K562 (cell line): ENCODE results near the gene TMEM95. TPM values are rescaled to one million over a fixed set of nuclear protein-coding genes. Genes with fewer than 3 reads are reported as not detected.

Source experiments
- ARNT ChIP-seq, 2 experiments: fragments of 450-650 bp; IDR thresholded peaks; 2 replicates each; pipeline ENCODE4 v1.6.1; 2016; ENCODE audit warnings: mild to moderate bottlenecking in 1 of 2
- CXXC5 ChIP-seq: fragments of 250-450 bp; sonication (Bioruptor Pico); IDR thresholded peaks from 2 replicates; pipeline ENCODE4 v1.8.0; 2022; ENCODE audit warnings: inconsistent platforms, mild to moderate bottlenecking, moderate library complexity
- EP400 ChIP-seq: fragments of 450-650 bp; IDR thresholded peaks from 2 replicates; pipeline ENCODE4 v1.6.1; 2017; ENCODE audit warnings: antibody characterized with exemption, mild to moderate bottlenecking, moderate library complexity
- ETV6 ChIP-seq, 3 experiments: fragments of 150-350 bp in 1 of 3; sonication (generic) in 1 of 3; formaldehyde crosslinking in 1 of 3; IDR thresholded peaks; 2 replicates each; pipeline versions ENCODE4 v1.6.1 to v1.8.0; 2014 to 2022; ENCODE audit warnings: borderline replicate concordance in 2 of 3, low read depth in 2 of 3, antibody characterized with exemption in 1 of 3, low read length in 1 of 3, mild to moderate bottlenecking in 1 of 3, missing genetic modification reagents in 1 of 3
- FOXA3 ChIP-seq, 2 experiments: fragments of 450-650 bp in 1 of 2; sonication (generic) in 1 of 2; formaldehyde crosslinking; IDR thresholded peaks in 1 of 2; conservative IDR thresholded peaks in 1 of 2; 2 replicates each; pipeline versions ENCODE4 v1.4.0 to v1.8.0; 2020 to 2022; ENCODE audit warnings: mild to moderate bottlenecking in 2 of 2, missing genetic modification reagents in 1 of 2
- FOXP1 ChIP-seq: sonication (generic); formaldehyde crosslinking; IDR thresholded peaks from 2 replicates; pipeline ENCODE4 v1.8.0; 2022; ENCODE audit warnings: mild to moderate bottlenecking, missing genetic modification reagents
- GABPA ChIP-seq: fragments of 200-800 bp; sonication (Bioruptor generic); conservative IDR thresholded peaks from 2 replicates; pipeline ENCODE4 v1.6.1; 2016; ENCODE audit warnings: low read depth, missing genetic modification characterization, missing compliant biosample characterization
- GABPB1 ChIP-seq: sonication (generic); formaldehyde crosslinking; IDR thresholded peaks from 2 replicates; pipeline ENCODE4 v1.8.0; 2022; ENCODE audit warnings: mild to moderate bottlenecking, missing genetic modification reagents
- KDM5B ChIP-seq: fragments of 200-600 bp; sonication (generic); IDR thresholded peaks from 2 replicates; pipeline ENCODE4 v1.6.1; 2012; ENCODE audit warnings: low read depth, mild to moderate bottlenecking, moderate library complexity, low read length, control low read depth, inconsistent platforms; ENCODE audit not compliant: insufficient replicate concordance
- KLF10 ChIP-seq: fragments of 250-450 bp; sonication (Bioruptor Pico); IDR thresholded peaks from 2 replicates; pipeline ENCODE4 v1.6.1; 2021; ENCODE audit warnings: matching md5 sums
- MTF1 ChIP-seq: fragments of 250-450 bp; sonication (Bioruptor Pico); IDR thresholded peaks from 2 replicates; pipeline ENCODE4 v1.9.0; 2021; ENCODE audit warnings: moderate library complexity, mild to moderate bottlenecking, inconsistent platforms, borderline replicate concordance
- NFIC ChIP-seq: fragments of 450-650 bp; IDR thresholded peaks from 2 replicates; pipeline ENCODE4 v1.6.1; 2017; ENCODE audit warnings: mild to moderate bottlenecking, inconsistent platforms
- PRPF4 ChIP-seq: fragments of 200-400 bp; formaldehyde crosslinking; IDR thresholded peaks from one replicate; pipeline ENCODE4 v1.6.1; 2017; ENCODE audit warnings: low read length, low read depth, mild to moderate bottlenecking; ENCODE audit not compliant: insufficient read depth, poor library complexity, severe bottlenecking
- RB1 ChIP-seq: fragments of 450-650 bp; IDR thresholded peaks from 2 replicates; pipeline ENCODE4 v1.6.1; 2017; ENCODE audit warnings: low read depth, mild to moderate bottlenecking
- SIX5 ChIP-seq, 2 experiments: IDR thresholded peaks; 2 replicates each; pipeline ENCODE4 v1.6.1; 2011; ENCODE audit warnings: low read length in 2 of 2, borderline replicate concordance in 1 of 2, low read depth in 1 of 2, mild to moderate bottlenecking in 1 of 2, moderate library complexity in 1 of 2; ENCODE audit not compliant: insufficient read depth in 1 of 2
- YBX1 ChIP-seq: fragments of 450-650 bp; IDR thresholded peaks from 2 replicates; pipeline ENCODE4 v1.7.1; 2016; ENCODE audit warnings: mild to moderate bottlenecking
- ZBTB43 ChIP-seq: sonication (generic); formaldehyde crosslinking; IDR thresholded peaks from 2 replicates; pipeline ENCODE4 v1.8.0; 2023; ENCODE audit warnings: mild to moderate bottlenecking, missing genetic modification reagents
- ZBTB7A ChIP-seq: IDR thresholded peaks from 2 replicates; pipeline ENCODE4 v1.6.1; 2011; ENCODE audit warnings: low read depth, mild to moderate bottlenecking, low read length, moderate library complexity, borderline replicate concordance; ENCODE audit not compliant: control insufficient read depth
- ZKSCAN3 ChIP-seq: fragments of 250-450 bp; sonication (Bioruptor Pico); IDR thresholded peaks from 2 replicates; pipeline ENCODE4 v1.4.0; 2020
- ZNF76 ChIP-seq: fragments of 250-450 bp; sonication (Bioruptor Pico); IDR thresholded peaks from 2 replicates; pipeline ENCODE4 v1.4.0; 2020; ENCODE audit warnings: mild to moderate bottlenecking, moderate library complexity, borderline replicate concordance
- polyA plus RNA-seq, 8 experiments: library from polyadenylated mRNA; depleted of rRNA in 4 of 8; stranded (reverse) in 5 of 8; unstranded in 3 of 8; fragments of >200 nt; fragmentation: Nextera tagmentation in 2 of 8; fragmentation: Illumina TruSeq in 1 of 8; extraction: Ambion mirVana in 2 of 8; extraction: Trizol in 1 of 8; gene quantifications; 2 replicates each; pipeline versions ENCODE4 v1.2.1 to v1.2.3, GENCODE V29; 2011 to 2014; ENCODE audit warnings: inconsistent platforms in 1 of 8, missing spikeins in 1 of 8
- total RNA-seq, 7 experiments: library from RNA; depleted of rRNA in 6 of 7; stranded (reverse); fragments of >200 nt in 6 of 7; fragmentation: Illumina TruSeq in 2 of 7; extraction: Trizol in 2 of 7; gene quantifications; 2 replicates each; pipeline versions ENCODE4 v1.2.1 to v1.2.3, GENCODE V29; 2011 to 2021; ENCODE audit warnings: low replicate concordance in 1 of 7
- TF ChIP-seq, protein P1 (sequence below), 2 experiments: fragments of 450-650 bp; conservative IDR thresholded peaks; 2 replicates each; pipeline ENCODE4 v1.6.1; 2017; ENCODE audit warnings: mild to moderate bottlenecking in 2 of 2, moderate library complexity in 2 of 2
- TF ChIP-seq, protein P2 (sequence below): conservative IDR thresholded peaks from 2 replicates; pipeline ENCODE4 v1.6.1; 2011; ENCODE audit warnings: low read depth, mild to moderate bottlenecking, low read length; ENCODE audit not compliant: control insufficient read depth

The TMEM95 gene
- total and polyA plus RNA-seq, 9 of the 15 experiments (the other 6 are each of a cell fraction or from before 2014, with no cell fraction given), result not detected

DNA sequence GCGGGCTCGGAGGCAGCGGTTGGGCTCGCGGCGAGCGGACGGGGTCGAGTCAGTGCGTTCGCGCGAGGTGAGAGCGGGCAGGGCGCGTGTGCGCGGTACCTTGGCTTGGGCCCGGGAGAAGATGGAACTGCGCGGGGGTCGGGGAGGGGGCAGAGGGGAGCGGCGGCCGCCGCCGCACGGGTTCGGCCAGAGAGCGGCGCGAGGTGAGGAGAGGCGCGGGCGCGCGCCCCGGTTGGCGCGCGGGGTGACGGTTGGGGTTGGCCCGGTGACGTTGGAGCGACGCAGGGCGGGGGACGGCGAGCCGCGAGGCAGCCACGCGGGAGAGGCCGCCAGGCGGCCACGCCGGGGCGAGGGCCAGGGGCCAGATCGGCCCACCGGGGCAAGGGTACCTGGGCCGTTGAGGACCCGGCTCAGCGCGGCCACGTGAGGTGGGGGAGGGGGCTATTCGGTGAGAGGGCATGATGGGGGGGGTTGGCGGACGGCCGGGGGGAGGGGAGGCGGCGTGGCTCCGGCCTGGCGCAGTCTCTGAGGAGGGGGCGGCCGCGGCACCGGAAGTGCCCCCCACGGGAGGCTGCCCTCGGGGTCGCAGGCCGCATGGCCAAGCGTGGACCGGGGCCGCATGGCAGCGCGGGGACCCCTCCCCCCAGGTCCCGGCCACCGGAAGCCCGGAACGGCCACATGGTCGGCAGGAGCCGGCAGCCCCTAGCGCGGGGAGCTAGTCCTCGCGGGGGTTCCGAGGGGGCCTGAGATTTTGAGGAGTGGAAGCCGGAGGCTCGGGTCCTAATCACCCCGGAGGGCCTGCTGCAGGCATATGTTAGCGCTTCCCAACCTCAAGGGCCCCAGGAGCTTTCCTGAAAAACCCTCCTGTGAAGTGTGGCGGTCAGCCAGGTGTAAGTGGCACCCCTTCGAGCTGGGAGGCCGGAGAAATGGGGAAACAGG lies 47.0 kb upstream of the TMEM95 start (continued):
- TF ChIP-seq KDM5B (no peak), FOXP1 (CRISPR knock-in tag) (peak; percentile 75; the same call in 1 of the 2 replicates), GABPB1 (CRISPR knock-in tag) (peak; percentile 49; the same call in 1 of the 2 replicates), RB1 (peak; percentile 26; the same call in 1 of the 2 replicates), MTF1 (CRISPR knock-in tag) (no peak), YBX1 (no peak), ZBTB7A (0 out of 2 replicates have a peak, but pooled peaks have one; percentile 58), KLF10 (CRISPR knock-in tag) (no peak), CXXC5 (CRISPR knock-in tag) (0 out of 2 replicates have a peak, but pooled peaks have one; percentile 27), ZNF76 (CRISPR knock-in tag) (no peak), ARNT (IDR thresholded peaks at IDR 0.05) (no peak), NFIC (peak; percentile 27; the same call in 1 of the 2 replicates), ETV6 (IDR thresholded peaks at IDR 0.05; ENCODE audit: borderline replicate concordance in 1 of 2, low read depth in 2 of 2, low read length in 1 of 2) (no peak), ETV6 (CRISPR knock-in tag; IDR thresholded peaks at IDR 0.05; ENCODE audit: borderline replicate concordance) (no peak), GABPA (tag) (peak; percentile 60), PRPF4 (peak; percentile 77), ZBTB43 (CRISPR knock-in tag) (no peak), EP400 (peak; percentile 90), ZKSCAN3 (CRISPR knock-in tag) (no peak), SIX5 (IDR thresholded peaks at IDR 0.05; ENCODE audit: borderline replicate concordance in 1 of 2, insufficient read depth in 1 of 2, low read depth in 1 of 2, low read length in 2 of 2) (no peak), FOXA3 (CRISPR knock-in tag; conservative IDR thresholded peaks at IDR 0.05 in 1 of 2, IDR thresholded peaks at IDR 0.05 in 1 of 2) (peak in 1 of 2 experiments; percentile 16; a peak in 1 of 4 replicates)
- TF ChIP-seq, protein P1, sequence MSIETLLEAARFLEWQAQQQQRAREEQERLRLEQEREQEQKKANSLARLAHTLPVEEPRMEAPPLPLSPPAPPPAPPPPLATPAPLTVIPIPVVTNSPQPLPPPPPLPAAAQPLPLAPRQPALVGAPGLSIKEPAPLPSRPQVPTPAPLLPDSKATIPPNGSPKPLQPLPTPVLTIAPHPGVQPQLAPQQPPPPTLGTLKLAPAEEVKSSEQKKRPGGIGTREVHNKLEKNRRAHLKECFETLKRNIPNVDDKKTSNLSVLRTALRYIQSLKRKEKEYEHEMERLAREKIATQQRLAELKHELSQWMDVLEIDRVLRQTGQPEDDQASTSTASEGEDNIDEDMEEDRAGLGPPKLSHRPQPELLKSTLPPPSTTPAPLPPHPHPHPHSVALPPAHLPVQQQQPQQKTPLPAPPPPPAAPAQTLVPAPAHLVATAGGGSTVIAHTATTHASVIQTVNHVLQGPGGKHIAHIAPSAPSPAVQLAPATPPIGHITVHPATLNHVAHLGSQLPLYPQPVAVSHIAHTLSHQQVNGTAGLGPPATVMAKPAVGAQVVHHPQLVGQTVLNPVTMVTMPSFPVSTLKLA (conservative IDR thresholded peaks at IDR 0.05), result peak; percentile 55 to 71
- TF ChIP-seq, protein P2, sequence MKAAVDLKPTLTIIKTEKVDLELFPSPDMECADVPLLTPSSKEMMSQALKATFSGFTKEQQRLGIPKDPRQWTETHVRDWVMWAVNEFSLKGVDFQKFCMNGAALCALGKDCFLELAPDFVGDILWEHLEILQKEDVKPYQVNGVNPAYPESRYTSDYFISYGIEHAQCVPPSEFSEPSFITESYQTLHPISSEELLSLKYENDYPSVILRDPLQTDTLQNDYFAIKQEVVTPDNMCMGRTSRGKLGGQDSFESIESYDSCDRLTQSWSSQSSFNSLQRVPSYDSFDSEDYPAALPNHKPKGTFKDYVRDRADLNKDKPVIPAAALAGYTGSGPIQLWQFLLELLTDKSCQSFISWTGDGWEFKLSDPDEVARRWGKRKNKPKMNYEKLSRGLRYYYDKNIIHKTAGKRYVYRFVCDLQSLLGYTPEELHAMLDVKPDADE, result peak; percentile 59
